ENCODE measurements around the gene CCDC134.

CCDC134 gene

GRCh38 chr22:41762980-41763779, 37.3 kb upstream of the CCDC134 start:
- H3K4me3 ChIP-seq: no peak overlapping the region
- TF ChIP-seq CTCF (IDR thresholded peaks at IDR 0.05): no peak
- DNase-seq: no peak
- H3K9me3 ChIP-seq: no peaks in the 10 kb centered on the region
- H3K27me3 ChIP-seq: peaks cover 0 to 12% of the 10 kb centered on the region in 2 donors
- no peak overlapping the region for H3K27ac ChIP-seq
- no peaks in the 10 kb centered on the region for H3K4me1 ChIP-seq
- H3K36me3 ChIP-seq: no peaks in the 10 kb centered on the region
- intact Hi-C loops (cut with DNase I; ENCODE audit: low total_unique reads): no loop called here

- H3K36me3 ChIP-seq: no peaks in the 10 kb centered on the region
- H3K4me3 ChIP-seq: no peak overlapping the region
- peaks cover 0 to 12% of the 10 kb centered on the region in 2 donors for H3K27me3 ChIP-seq
- no peaks in the 10 kb centered on the region for H3K4me1 ChIP-seq
- H3K27ac ChIP-seq: no peak overlapping the region
- intact Hi-C loops (cut with DNase I; ENCODE audit: low total_unique reads): no loop called here
- DNase-seq: no peak
- TF ChIP-seq CTCF (IDR thresholded peaks at IDR 0.05): no peak
- H3K9me3 ChIP-seq: no peaks in the 10 kb centered on the region
Observed at GRCh38 chr22:41766476-41766875, 34.0 kb upstream of the CCDC134 start.

GRCh38 chr22:41768430-41768829, 32.0 kb upstream of the CCDC134 start:
- H3K27ac ChIP-seq: no peak overlapping the region
- no peaks in the 10 kb centered on the region for H3K4me1 ChIP-seq
- no peaks in the 10 kb centered on the region for H3K36me3 ChIP-seq
- intact Hi-C loops (cut with DNase I; ENCODE audit: low total_unique reads): no loop called here
- no peak for TF ChIP-seq CTCF (IDR thresholded peaks at IDR 0.05)
- H3K9me3 ChIP-seq: no peaks in the 10 kb centered on the region
- H3K4me3 ChIP-seq: no peak overlapping the region
- DNase-seq: no peak
- peaks cover 0 to 12% of the 10 kb centered on the region in 2 donors for H3K27me3 ChIP-seq

GRCh38 chr22:41770715-41771468, 29.6 kb upstream of the CCDC134 start:
- intact Hi-C loops (cut with DNase I; ENCODE audit: low total_unique reads): no loop called here

GRCh38 chr22:41772198-41772597, 28.3 kb upstream of the CCDC134 start:
- intact Hi-C loops (cut with DNase I; ENCODE audit: low total_unique reads): no loop called here
- no peaks in the 10 kb centered on the region for H3K36me3 ChIP-seq

More at GRCh38 chr22:41770715-41771468, 29.6 kb upstream of the CCDC134 start:
- no peak for DNase-seq
- no peaks in the 10 kb centered on the region for H3K9me3 ChIP-seq
- no peaks in the 10 kb centered on the region for H3K4me1 ChIP-seq
- no peak overlapping the region for H3K27ac ChIP-seq
- peaks cover 0 to 12% of the 10 kb centered on the region in 2 donors for H3K27me3 ChIP-seq
- H3K36me3 ChIP-seq: no peaks in the 10 kb centered on the region
- no peak overlapping the region for H3K4me3 ChIP-seq
- no peak for TF ChIP-seq CTCF (IDR thresholded peaks at IDR 0.05)

More at GRCh38 chr22:41772198-41772597, 28.3 kb upstream of the CCDC134 start:
- no peak for DNase-seq
- Histone ChIP-seq H3K4me1 (no peaks in the 10 kb centered on the region), H3K4me3 (no peak overlapping the region), H3K9me3 (no peaks in the 10 kb centered on the region), H3K27me3 (peaks cover 0 to under 1% of the 10 kb centered on the region in 2 donors), H3K27ac (no peak overlapping the region)
- TF ChIP-seq CTCF (IDR thresholded peaks at IDR 0.05): no peak

All from tibial artery (tissue), 4 donors.